Gastrocnemius medialis (tissue), 4 donors: Measurements from ENCODE around the gene NPHS1.

Experiments
- CTCF ChIP-seq, 5 experiments: fragments of 450-650 bp in 3 of 5; fragments of 200-600 bp in 2 of 5; sonication (generic) in 2 of 5; IDR thresholded peaks in 4 of 5; conservative IDR thresholded peaks in 1 of 5; 1 replicate in 4 of 5; 2 replicates in 1 of 5; pipeline ENCODE4 v1.5.1; 2016 to 2019; ENCODE audit warnings: antibody characterized with exemption in 5 of 5, mild to moderate bottlenecking in 3 of 5, moderate library complexity in 3 of 5
- POLR2A ChIP-seq, 2 donors: fragments of 450-650 bp; IDR thresholded peaks; one replicate each; pipeline ENCODE4 v1.6.1; 2017; ENCODE audit warnings: antibody characterized with exemption in 2 of 2, mild to moderate bottlenecking in 2 of 2, moderate library complexity in 2 of 2

GRCh38 chr19:35811317-35812219, 40.7 kb downstream of the NPHS1 start:
- TF ChIP-seq POLR2A (IDR thresholded peaks at IDR 0.05) = no peak
- TF ChIP-seq CTCF (IDR thresholded peaks at IDR 0.05 in 4 of 5, conservative IDR thresholded peaks at IDR 0.05 in 1 of 5) = no peak
